GM23248 (cell line): Measurements from ENCODE around the gene USP2. TPM values are rescaled to one million over a fixed set of nuclear protein-coding genes. Genes with fewer than 3 reads are reported as not detected.

Source experiments
- DNase-seq: peaks from one replicate; pipeline ENCODE4 v3.0.0-alpha.2; 2015
- H2AFZ ChIP-seq: fragments of 200-600 bp; sonication (generic); 2 replicates; pipeline ENCODE4 v1.6.1; 2016; ENCODE audit warnings: antibody characterized with exemption
- H3F3A ChIP-seq: fragments of 200-600 bp; sonication (generic); 2 replicates; pipeline ENCODE4 v1.6.1; 2016; ENCODE audit warnings: mild to moderate bottlenecking, antibody characterized with exemption, mixed run types; ENCODE audit not compliant: insufficient read depth
- H3K27ac ChIP-seq: fragments of 200-600 bp; sonication (generic); 2 replicates; pipeline ENCODE4 v1.5.1; 2016; ENCODE audit warnings: mild to moderate bottlenecking
- H3K27me3 ChIP-seq: fragments of 200-600 bp; sonication (generic); replicated peaks from 2 replicates; pipeline ENCODE4 v1.6.1; 2016; ENCODE audit warnings: mild to moderate bottlenecking; ENCODE audit not compliant: insufficient read depth
- H3K36me3 ChIP-seq: fragments of 200-600 bp; sonication (generic); 2 replicates; pipeline ENCODE4 v1.6.1; 2016; ENCODE audit warnings: low read depth, mild to moderate bottlenecking
- H3K4me1 ChIP-seq: fragments of 200-600 bp; sonication (generic); 2 replicates; pipeline ENCODE4 v1.6.1; 2016; ENCODE audit warnings: mild to moderate bottlenecking; ENCODE audit not compliant: insufficient read depth
- H3K4me2 ChIP-seq: fragments of 200-600 bp; sonication (generic); one replicate; pipeline ENCODE4 v1.6.1; 2016; ENCODE audit warnings: mild to moderate bottlenecking; ENCODE audit not compliant: unreplicated experiment
- H3K4me3 ChIP-seq: fragments of 200-600 bp; sonication (generic); 2 replicates; pipeline ENCODE4 v1.5.1; 2016; ENCODE audit warnings: mild to moderate bottlenecking
- H3K79me2 ChIP-seq: fragments of 200-600 bp; sonication (generic); 2 replicates; pipeline ENCODE4 v1.6.1; 2016; ENCODE audit warnings: mild to moderate bottlenecking; ENCODE audit not compliant: insufficient read depth
- H3K9ac ChIP-seq: fragments of 200-600 bp; sonication (generic); 2 replicates; pipeline ENCODE4 v1.6.1; 2016; ENCODE audit warnings: mild to moderate bottlenecking
- H3K9me2 ChIP-seq: fragments of 200-600 bp; sonication (generic); 2 replicates; pipeline ENCODE4 v1.6.1; 2016; ENCODE audit warnings: mixed run types, mild to moderate bottlenecking, moderate library complexity; ENCODE audit not compliant: insufficient read depth
- H3K9me3 ChIP-seq: fragments of 200-600 bp; sonication (generic); one replicate; pipeline ENCODE4 v1.6.1; 2017; ENCODE audit warnings: low read depth
- H4K20me1 ChIP-seq: fragments of 200-600 bp; sonication (generic); 2 replicates; pipeline ENCODE4 v1.6.0; 2016; ENCODE audit not compliant: insufficient read depth
- EZH2 ChIP-seq: fragments of 200-600 bp; sonication (generic); IDR thresholded peaks from 2 replicates; pipeline ENCODE4 v1.6.1; 2018; ENCODE audit warnings: antibody characterized with exemption, mild to moderate bottlenecking; ENCODE audit not compliant: insufficient read depth, poor library complexity, severe bottlenecking
- EZH2phosphoT487 ChIP-seq: fragments of 200-600 bp; sonication (generic); IDR thresholded peaks from 2 replicates; pipeline ENCODE4 v1.6.1; 2018; ENCODE audit warnings: antibody characterized with exemption, moderate library complexity, mild to moderate bottlenecking, low read depth; ENCODE audit not compliant: insufficient read depth
- WGBS, 2 experiments: methylation state at CpG; one replicate each; pipeline ENCODE4 v1.1.6; 2015 to 2017; ENCODE audit warnings: low lambda C conversion rate in 2 of 2, low coverage in 1 of 2; ENCODE audit errors: missing lambda C conversion rate in 2 of 2; 5-methylcytosine and 5-hydroxymethylcytosine counted together
- in situ Hi-C: fragments of 300-500 bp; cut with MboI; formaldehyde crosslinking; loops from 2 replicates; pipeline ENCODE4 v1.15.0; 2020
- polyA plus RNA-seq: library from polyadenylated mRNA; unstranded; fragments of >200 nt; fragmentation: Nextera tagmentation; extraction: Ambion mirVana; gene quantifications from 2 replicates; pipeline ENCODE4 v1.2.1, GENCODE V29; 2016
- total RNA-seq: library from RNA; depleted of rRNA; stranded (reverse); fragments of >200 nt; shearing (Covaris generic); gene quantifications from 2 replicates; pipeline ENCODE4 v1.2.3, GENCODE V29; 2014

Gene USP2
- total and polyA plus RNA-seq, 2 experiments from 2014 or later = 0.33 TPM; not detected in 1

DNA sequence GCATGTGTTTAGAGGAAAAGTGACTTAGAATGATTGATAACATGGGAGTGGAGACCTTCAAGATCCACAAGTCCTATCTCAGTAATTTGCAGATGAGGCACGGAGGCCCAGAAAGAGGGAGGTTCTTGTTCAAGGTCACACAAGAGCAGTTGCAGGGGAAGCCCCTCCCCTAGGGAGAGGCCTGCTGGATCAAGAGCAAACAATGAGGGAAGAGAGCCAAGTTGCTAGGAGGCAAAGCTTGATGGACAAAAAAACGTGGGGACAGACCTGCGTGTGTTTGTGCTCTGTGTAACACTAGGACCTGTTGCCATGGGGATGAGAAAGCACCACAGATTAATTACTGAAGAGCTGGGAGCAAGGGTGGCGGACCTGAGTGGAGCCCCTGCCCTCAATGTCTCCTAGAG, 28.6 kb downstream of the USP2 start:
- no peak for DNase-seq
- in situ Hi-C loops = loop anchor here (10.0 kb wide), 1 partner anchor 122 kb away; no protein-coding TSS in a partner anchor

DNA sequence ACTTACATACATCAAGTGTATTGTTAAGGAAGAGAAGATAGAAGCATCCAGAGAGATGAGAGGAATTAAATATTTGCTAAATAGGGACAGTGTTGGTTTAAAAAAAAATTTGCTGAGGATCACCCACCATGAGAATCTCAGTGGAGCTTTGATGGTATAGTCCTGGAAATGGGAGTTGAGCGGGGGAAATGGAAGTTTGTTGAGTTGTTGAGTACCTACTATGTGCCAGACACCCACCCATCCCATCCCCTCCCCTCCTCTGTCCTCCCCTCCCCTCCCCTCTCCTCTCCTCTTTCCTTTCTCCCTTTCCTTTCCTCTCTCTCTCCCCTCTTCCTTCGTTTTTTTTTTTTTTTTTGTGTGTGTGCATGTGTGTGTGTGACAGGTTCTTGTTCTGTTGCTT, 30.3 kb downstream of the USP2 start:
- H3F3A ChIP-seq = peaks cover 9% of the 10 kb centered on the region; the same call in 1 of the 2 replicates
- no peak for DNase-seq
- no peaks in the 10 kb centered on the region for H3K36me3 ChIP-seq
- no peak overlapping the region for H2AFZ ChIP-seq
- no peak for TF ChIP-seq EZH2phosphoT487
- TF ChIP-seq EZH2 = no peak
- no peak overlapping the region for H3K9ac ChIP-seq
- H3K79me2 ChIP-seq = no peaks in the 10 kb centered on the region
- no peaks in the 10 kb centered on the region for H4K20me1 ChIP-seq
- no peak overlapping the region for H3K4me3 ChIP-seq
- peaks cover 12% of the 10 kb centered on the region for H3K4me1 ChIP-seq
- H3K4me2 ChIP-seq = no peak overlapping the region
- no peaks in the 10 kb centered on the region for H3K9me3 ChIP-seq
- no peaks in the 10 kb centered on the region for H3K9me2 ChIP-seq
- 48 to 100% methylated on average over 1 to 2 of the region's 2 CpGs for WGBS, 2 experiments
- H3K27ac ChIP-seq = no peak overlapping the region
- H3K27me3 ChIP-seq = peaks cover 8% of the 10 kb centered on the region; the same call in 1 of the 2 replicates
- in situ Hi-C loops = loop anchor here (10.0 kb wide), 1 partner anchor 124 kb away; no protein-coding TSS in a partner anchor

More for the DNA sequence above, 28.6 kb downstream of the USP2 start:
- Histone ChIP-seq H3K36me3 (no peaks in the 10 kb centered on the region), H3K27me3 (peaks cover 8% of the 10 kb centered on the region; the same call in 1 of the 2 replicates), H3K4me2 (no peak overlapping the region), H3K4me1 (no peaks in the 10 kb centered on the region), H4K20me1 (no peaks in the 10 kb centered on the region), H3K9me2 (no peaks in the 10 kb centered on the region), H2AFZ (no peak overlapping the region), H3F3A (no peaks in the 10 kb centered on the region), H3K9ac (no peak overlapping the region), H3K4me3 (no peak overlapping the region), H3K79me2 (no peaks in the 10 kb centered on the region), H3K27ac (no peak overlapping the region), H3K9me3 (no peaks in the 10 kb centered on the region)
- TF ChIP-seq EZH2phosphoT487 (no peak), EZH2 (no peak)
- 32 to 37% methylated on average over 4 of the region's 4 CpGs for WGBS, 2 experiments

DNA sequence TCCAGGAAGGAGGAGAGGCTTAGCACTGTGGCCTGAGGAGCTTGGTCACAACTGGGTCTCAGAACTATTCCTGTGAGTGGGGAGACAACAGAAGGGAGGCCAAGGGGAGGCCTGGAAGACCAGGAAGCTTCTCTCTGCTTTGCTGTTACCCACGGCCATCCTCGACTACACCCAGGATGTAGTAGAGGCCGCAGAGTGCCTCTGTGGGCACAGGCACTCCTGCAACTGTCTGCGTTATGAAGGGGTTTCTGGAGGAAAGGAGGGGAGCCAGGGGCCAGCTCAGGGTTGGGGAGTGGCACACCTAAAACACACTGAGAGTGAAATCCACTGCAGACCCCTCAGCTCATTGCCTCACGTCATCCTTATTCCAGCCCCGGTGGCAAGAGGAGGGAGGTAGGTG, 31.2 kb downstream of the USP2 start:
- Histone ChIP-seq H3F3A (peaks cover 9% of the 10 kb centered on the region; the same call in 1 of the 2 replicates), H3K79me2 (no peaks in the 10 kb centered on the region), H3K27ac (no peak overlapping the region), H3K9me2 (no peaks in the 10 kb centered on the region), H3K4me2 (no peak overlapping the region), H3K27me3 (peaks cover 8% of the 10 kb centered on the region; the same call in 1 of the 2 replicates), H3K9me3 (no peaks in the 10 kb centered on the region), H3K4me3 (no peak overlapping the region), H4K20me1 (no peaks in the 10 kb centered on the region), H2AFZ (no peak overlapping the region), H3K4me1 (peaks cover 12% of the 10 kb centered on the region), H3K36me3 (no peaks in the 10 kb centered on the region), H3K9ac (no peak overlapping the region)
- WGBS, 2 experiments = 89 to 92% methylated on average over 5 to 6 of the region's 6 CpGs
- in situ Hi-C loops = loop anchor here (10.0 kb wide), 1 partner anchor 124 kb away; no protein-coding TSS in a partner anchor
- no peak for TF ChIP-seq EZH2phosphoT487
- TF ChIP-seq EZH2 = no peak
- DNase-seq = no peak

DNA sequence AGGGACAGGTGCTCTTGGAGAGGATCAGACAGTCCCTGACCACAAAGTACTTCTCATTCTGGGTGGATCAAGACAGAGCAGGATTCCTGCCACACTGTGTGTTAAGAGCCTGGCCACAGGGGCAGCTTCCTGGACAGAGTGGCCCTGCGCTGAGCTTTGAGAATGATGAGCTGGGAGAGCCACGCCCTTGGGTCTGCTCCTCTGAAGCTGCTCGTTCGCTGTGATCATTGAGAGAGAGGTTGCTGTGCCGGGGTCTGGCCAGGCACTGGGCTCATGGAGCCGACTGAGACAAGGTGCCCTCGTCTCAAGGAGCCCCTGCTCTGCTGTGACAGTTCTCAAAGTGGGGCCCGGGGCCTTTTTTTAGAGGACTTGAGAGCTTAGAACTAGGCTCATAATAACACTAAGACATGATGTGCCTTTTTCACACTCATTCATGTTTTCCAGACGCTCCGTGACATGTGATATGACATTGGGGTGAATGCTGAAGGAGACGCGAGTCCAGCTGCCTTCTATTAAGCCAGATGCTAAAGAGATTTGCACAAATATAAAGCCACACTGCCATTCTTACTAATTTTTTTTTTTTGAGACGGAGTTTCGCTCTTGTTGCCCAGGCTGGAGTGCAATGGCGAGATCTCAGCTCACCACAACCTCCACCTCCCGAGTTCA, 33.4 kb downstream of the USP2 start:
- no peaks in the 10 kb centered on the region for H4K20me1 ChIP-seq
- H3K9ac ChIP-seq = no peak overlapping the region
- H3K36me3 ChIP-seq = no peaks in the 10 kb centered on the region
- DNase-seq = peak; percentile 36
- H3K9me2 ChIP-seq = no peaks in the 10 kb centered on the region
- peaks cover 8% of the 10 kb centered on the region; the same call in 1 of the 2 replicates for H3K27me3 ChIP-seq
- no peak overlapping the region for H3K4me2 ChIP-seq
- in situ Hi-C loops = no loop called here
- H3K4me1 ChIP-seq = peaks cover 12% of the 10 kb centered on the region
- H3K27ac ChIP-seq = no peak overlapping the region
- TF ChIP-seq EZH2phosphoT487 (no peak), EZH2 (no peak)
- 12 to 13% methylated on average over 16 of the region's 16 CpGs for WGBS, 2 experiments
- H3K9me3 ChIP-seq = no peaks in the 10 kb centered on the region
- no peaks in the 10 kb centered on the region for H3K79me2 ChIP-seq
- H2AFZ ChIP-seq = 0 out of 2 replicates have a peak overlapping the region, but pooled peaks have one; percentile 12
- H3F3A ChIP-seq = peaks cover 9% of the 10 kb centered on the region; the same call in 1 of the 2 replicates
- H3K4me3 ChIP-seq = no peak overlapping the region
